Trophoblast cell (in vitro differentiated cells and primary cell): Measurements from ENCODE around the gene NANOS3.

Source experiments
- DNase-seq, 2 donors: peaks; one replicate each; pipeline ENCODE4 v3.0.0-alpha.2; 2016
- H2AFZ ChIP-seq: 2 replicates; pipeline ENCODE4 v1.6.1; 2013; ENCODE audit warnings: low read length, moderate library complexity, mild to moderate bottlenecking; ENCODE audit not compliant: insufficient read depth, poor library complexity
- H2AK5ac ChIP-seq: 2 replicates; pipeline ENCODE4 v1.6.1; 2013; ENCODE audit warnings: mild to moderate bottlenecking, low read length
- H2BK120ac ChIP-seq: 2 replicates; pipeline ENCODE4 v1.6.1; 2013; ENCODE audit warnings: low read length, mild to moderate bottlenecking, moderate library complexity; ENCODE audit not compliant: insufficient read depth, poor library complexity
- H2BK12ac ChIP-seq: 2 replicates; pipeline ENCODE4 v1.6.1; 2013; ENCODE audit warnings: mild to moderate bottlenecking, low read length, moderate library complexity
- H2BK5ac ChIP-seq: 2 replicates; pipeline ENCODE4 v1.6.1; 2013; ENCODE audit warnings: low read length, low read depth, moderate library complexity, mild to moderate bottlenecking; ENCODE audit not compliant: poor library complexity
- H3K14ac ChIP-seq: 2 replicates; pipeline ENCODE4 v1.6.1; 2013; ENCODE audit warnings: mild to moderate bottlenecking, low read length
- H3K18ac ChIP-seq: 2 replicates; pipeline ENCODE4 v1.6.1; 2013; ENCODE audit warnings: mild to moderate bottlenecking, low read length
- H3K23ac ChIP-seq: 2 replicates; pipeline ENCODE4 v1.6.1; 2013; ENCODE audit warnings: low read length
- H3K27ac ChIP-seq: 2 replicates; pipeline ENCODE4 v1.5.1; 2013; ENCODE audit warnings: low read depth, mild to moderate bottlenecking, inconsistent platforms, low read length, moderate library complexity
- H3K27me3 ChIP-seq: 2 replicates; pipeline ENCODE4 v1.6.1; 2013; ENCODE audit warnings: inconsistent platforms, mild to moderate bottlenecking, low read length, moderate library complexity; ENCODE audit not compliant: insufficient read depth
- H3K36me3 ChIP-seq, 2 experiments: 1 replicate in 1 of 2; 2 replicates in 1 of 2; pipeline ENCODE4 v1.6.1; 2013; ENCODE audit warnings: low read length in 2 of 2, mild to moderate bottlenecking in 2 of 2, moderate library complexity in 1 of 2; ENCODE audit not compliant: insufficient read depth in 2 of 2, control insufficient read depth in 1 of 2
- H3K4ac ChIP-seq: 2 replicates; pipeline ENCODE4 v1.6.1; 2013; ENCODE audit warnings: low read depth, mild to moderate bottlenecking, low read length, moderate library complexity
- H3K4me1 ChIP-seq, 2 experiments: 1 replicate in 1 of 2; 2 replicates in 1 of 2; pipeline ENCODE4 v1.6.1; 2013; ENCODE audit warnings: low read length in 2 of 2, mild to moderate bottlenecking in 2 of 2, moderate library complexity in 1 of 2; ENCODE audit not compliant: insufficient read depth in 2 of 2, control insufficient read depth in 1 of 2
- H3K4me2 ChIP-seq: 2 replicates; pipeline ENCODE4 v1.6.1; 2013; ENCODE audit warnings: inconsistent platforms, mild to moderate bottlenecking, low read length, moderate library complexity
- H3K4me3 ChIP-seq: 2 replicates; pipeline ENCODE4 v1.5.1; 2013; ENCODE audit warnings: mild to moderate bottlenecking, low read depth, low read length, inconsistent platforms
- H3K79me1 ChIP-seq: one replicate; pipeline ENCODE4 v1.6.1; 2013; ENCODE audit warnings: low read length
- H3K79me2 ChIP-seq: 2 replicates; pipeline ENCODE4 v1.6.1; 2013; ENCODE audit warnings: low read length, mild to moderate bottlenecking; ENCODE audit not compliant: control insufficient read depth, insufficient read depth, poor library complexity
- H3K9ac ChIP-seq: 2 replicates; pipeline ENCODE4 v1.6.1; 2013; ENCODE audit warnings: mild to moderate bottlenecking, low read length
- H3K9me3 ChIP-seq: 2 replicates; pipeline ENCODE4 v1.6.1; 2013; ENCODE audit warnings: low read depth, mild to moderate bottlenecking, control low read depth, inconsistent platforms, low read length; ENCODE audit not compliant: insufficient read depth
- H4K12ac ChIP-seq: 2 replicates; pipeline ENCODE4 v1.6.1; 2013; ENCODE audit warnings: low read depth, mild to moderate bottlenecking, low read length, moderate library complexity
- H4K8ac ChIP-seq: 2 replicates; pipeline ENCODE4 v1.6.1; 2013; ENCODE audit warnings: low read depth, mild to moderate bottlenecking, low read length, moderate library complexity
- H4K91ac ChIP-seq: one replicate; pipeline ENCODE4 v1.6.1; 2013; ENCODE audit warnings: low read depth, mild to moderate bottlenecking, low read length, moderate library complexity
- WGBS: extraction: QIAGEN DNeasy Blood & Tissue Kit; methylation state at CpG from one replicate; pipeline ENCODE4 v1.1.7; 2013; ENCODE audit warnings: missing lambda C conversion rate; ENCODE audit not compliant: insufficient read length, insufficient coverage; ENCODE audit errors: extremely low coverage; 5-methylcytosine and 5-hydroxymethylcytosine counted together

Gene NANOS3

DNA sequence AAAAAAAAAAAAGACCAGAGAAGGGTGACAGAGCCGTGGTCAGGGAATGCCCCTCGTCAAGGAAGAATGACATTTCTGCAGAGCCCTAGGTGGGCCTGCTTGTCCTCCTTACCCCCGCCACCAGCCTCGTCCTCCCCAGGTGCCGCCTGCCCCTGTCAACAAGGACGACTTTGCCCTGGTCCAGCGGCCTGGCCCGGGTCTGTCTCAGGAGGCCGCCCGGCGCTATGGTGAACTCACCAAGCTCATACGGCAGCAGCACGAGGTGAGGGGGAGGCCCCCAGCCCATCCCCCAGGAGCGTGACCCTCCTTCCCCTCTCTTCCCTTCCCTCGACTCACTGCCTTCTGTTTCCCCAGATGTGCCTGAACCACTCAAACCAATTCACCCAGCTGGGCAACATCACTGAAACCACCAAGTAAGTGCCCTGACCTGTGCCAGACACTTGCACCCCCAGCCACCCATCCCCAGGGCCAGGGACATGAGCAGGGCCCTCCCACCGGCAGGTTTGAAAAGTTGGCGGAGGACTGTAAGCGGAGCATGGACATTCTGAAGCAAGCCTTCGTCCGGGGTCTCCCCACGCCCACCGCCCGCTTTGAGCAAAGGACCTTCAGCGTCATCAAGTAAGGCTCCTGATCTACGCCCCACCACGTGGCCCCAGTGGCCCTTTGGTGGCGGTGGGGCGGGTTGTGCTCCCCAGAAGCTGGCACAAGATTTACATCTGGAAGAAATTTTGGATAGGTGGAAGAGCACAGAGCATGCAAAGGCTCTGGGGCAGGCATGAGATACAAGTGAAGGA is 46.5 kb downstream of the NANOS3 start:
- Histone ChIP-seq H2BK120ac (no peak overlapping the region), H2BK12ac (no peak overlapping the region), H3K9me3 (peaks cover 11% of the 10 kb centered on the region), H3K36me3 (peaks cover 51 to 69% of the 10 kb centered on the region in 2 experiments), H3K18ac (no peak overlapping the region), H3K4me2 (no peak overlapping the region), H3K79me2 (no peaks in the 10 kb centered on the region), H4K8ac (no peak overlapping the region), H3K79me1 (no peaks in the 10 kb centered on the region), H3K27ac (no peak overlapping the region), H3K4ac (no peak overlapping the region), H3K27me3 (no peaks in the 10 kb centered on the region), H3K4me1 (no peaks in the 10 kb centered on the region), H2BK5ac (no peak overlapping the region), H4K12ac (no peak overlapping the region), H3K9ac (no peak overlapping the region), H4K91ac (no peak overlapping the region), H2AK5ac (no peak overlapping the region), H3K14ac (no peak overlapping the region), H3K23ac (no peak overlapping the region), H2AFZ (no peak overlapping the region), H3K4me3 (no peak overlapping the region)
- no CpG with 5 or more reads among the region's 28 CpGs for WGBS
- DNase-seq = no peak

DNA sequence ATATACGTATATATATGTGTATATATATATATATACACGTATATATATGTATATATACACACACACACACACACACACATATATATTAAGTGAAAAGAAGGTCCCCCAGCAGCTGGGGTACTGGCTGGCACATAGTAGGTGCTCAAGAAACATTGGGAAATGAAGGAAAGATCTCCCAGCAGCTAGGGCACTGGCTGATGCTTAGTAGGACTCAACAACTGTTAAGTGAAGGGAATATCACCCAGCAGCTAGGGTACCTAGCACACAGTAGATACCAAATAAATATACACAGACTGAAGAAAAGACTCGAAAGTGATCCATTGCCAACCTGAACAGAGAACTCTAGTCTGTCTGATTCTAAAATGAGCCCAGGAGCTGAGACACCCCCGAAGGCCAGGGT is 49.1 kb downstream of the NANOS3 start:
- Histone ChIP-seq H3K27me3 (no peaks in the 10 kb centered on the region), H3K79me1 (no peaks in the 10 kb centered on the region), H3K9ac (no peak overlapping the region), H2AK5ac (no peak overlapping the region), H4K8ac (no peak overlapping the region), H3K36me3 (peaks cover 44 to 64% of the 10 kb centered on the region in 2 experiments), H3K14ac (no peak overlapping the region), H3K18ac (no peak overlapping the region), H3K27ac (no peak overlapping the region), H4K91ac (no peak overlapping the region), H4K12ac (no peak overlapping the region), H3K4ac (no peak overlapping the region), H3K9me3 (peaks cover 2% of the 10 kb centered on the region), H2BK5ac (no peak overlapping the region), H3K23ac (no peak overlapping the region), H3K4me3 (no peak overlapping the region), H2AFZ (no peak overlapping the region), H2BK12ac (no peak overlapping the region), H2BK120ac (no peak overlapping the region), H3K79me2 (no peaks in the 10 kb centered on the region), H3K4me2 (no peak overlapping the region), H3K4me1 (no peaks in the 10 kb centered on the region)
- DNase-seq = no peak
- WGBS = no CpG with 5 or more reads among the region's 4 CpGs

DNA sequence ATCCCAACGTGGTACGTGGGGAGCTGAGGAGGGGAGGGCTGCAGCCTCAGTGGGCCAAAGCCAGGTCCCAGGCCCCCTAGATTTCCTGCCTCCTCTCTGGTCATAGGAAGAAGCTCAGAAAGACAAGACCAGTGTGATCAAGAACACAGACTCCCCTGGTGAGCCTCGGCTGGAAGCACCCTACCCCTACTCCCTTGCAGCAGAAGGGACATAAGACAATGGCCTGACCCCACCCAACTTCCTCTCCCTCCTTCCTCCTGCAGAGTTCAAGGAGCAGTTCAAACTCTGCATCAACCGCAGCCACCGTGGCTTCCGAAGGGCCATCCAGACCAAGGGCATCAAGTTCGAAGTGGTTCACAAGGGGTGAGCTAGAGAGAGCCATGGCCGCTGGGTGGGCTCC is 49.8 kb downstream of the NANOS3 start:
- no peak for DNase-seq
- no peak overlapping the region for H3K18ac ChIP-seq
- no peaks in the 10 kb centered on the region for H3K79me2 ChIP-seq
- H2BK12ac ChIP-seq = no peak overlapping the region
- H2AK5ac ChIP-seq = no peak overlapping the region
- H3K4me3 ChIP-seq = no peak overlapping the region
- H4K8ac ChIP-seq = no peak overlapping the region
- no peaks in the 10 kb centered on the region for H3K27me3 ChIP-seq
- H3K4me1 ChIP-seq = no peaks in the 10 kb centered on the region
- H3K36me3 ChIP-seq = peaks cover 45 to 58% of the 10 kb centered on the region in 2 experiments
- no peak overlapping the region for H3K14ac ChIP-seq
- no peak overlapping the region for H4K91ac ChIP-seq
- no peak overlapping the region for H3K4ac ChIP-seq
- no peak overlapping the region for H3K27ac ChIP-seq
- no peak overlapping the region for H2BK120ac ChIP-seq
- H3K23ac ChIP-seq = no peak overlapping the region
- no peak overlapping the region for H2AFZ ChIP-seq
- H3K4me2 ChIP-seq = no peak overlapping the region
- H3K79me1 ChIP-seq = no peaks in the 10 kb centered on the region
- H4K12ac ChIP-seq = no peak overlapping the region
- no CpG with 5 or more reads among the region's 8 CpGs for WGBS
- H3K9ac ChIP-seq = no peak overlapping the region
- H2BK5ac ChIP-seq = no peak overlapping the region
- H3K9me3 ChIP-seq = peaks cover 1% of the 10 kb centered on the region

DNA sequence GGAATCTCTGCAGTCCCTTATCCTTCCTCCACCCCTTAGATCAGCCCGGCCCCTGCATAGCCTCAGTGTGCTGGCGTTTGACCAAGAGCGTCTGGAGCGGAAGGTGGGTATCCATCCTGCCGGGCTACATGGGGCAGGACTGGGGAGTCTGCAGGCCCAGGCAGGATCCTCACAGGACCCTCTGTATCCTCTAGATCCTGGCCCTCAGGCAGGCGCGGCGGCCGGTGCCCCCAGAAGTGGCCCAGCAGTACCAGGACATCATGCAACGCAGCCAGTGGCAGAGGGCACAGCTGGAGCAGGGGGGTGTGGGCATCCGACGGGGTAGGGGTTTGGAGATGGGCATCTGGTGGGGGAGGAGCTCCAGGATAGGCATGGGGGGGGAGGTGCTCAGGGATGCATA is 52.4 kb downstream of the NANOS3 start:
- Histone ChIP-seq H3K23ac (no peak overlapping the region), H2BK5ac (no peak overlapping the region), H3K27me3 (no peaks in the 10 kb centered on the region), H3K79me1 (no peaks in the 10 kb centered on the region), H2BK120ac (no peak overlapping the region), H3K9ac (no peak overlapping the region), H3K4ac (no peak overlapping the region), H2BK12ac (no peak overlapping the region), H3K27ac (no peak overlapping the region), H3K4me2 (no peak overlapping the region), H4K12ac (no peak overlapping the region), H3K14ac (no peak overlapping the region), H3K9me3 (peaks cover 1% of the 10 kb centered on the region), H3K79me2 (no peaks in the 10 kb centered on the region), H2AFZ (no peak overlapping the region), H4K91ac (no peak overlapping the region), H3K4me1 (no peaks in the 10 kb centered on the region), H3K18ac (no peak overlapping the region), H4K8ac (no peak overlapping the region), H3K36me3 (peaks cover 35 to 41% of the 10 kb centered on the region in 2 experiments), H2AK5ac (no peak overlapping the region), H3K4me3 (no peak overlapping the region)
- WGBS = no CpG with 5 or more reads among the region's 12 CpGs
- no peak for DNase-seq
